ENCODE measurements around the gene MOGAT1.

The MOGAT1 gene

GRCh38 chr2:222672068-222672401 is 577 bp downstream of the MOGAT1 start:
- Histone ChIP-seq H3K27ac (no peak overlapping the region), H3K36me3 (ENCODE audit: insufficient read depth) (no peaks in the 10 kb centered on the region), H3K4me3 (IDR thresholded peaks at IDR 0.05; ENCODE audit: insufficient read depth, low read depth, low read length) (no peak overlapping the region), H3K4me1 (ENCODE audit: low read depth, poor library complexity, severe bottlenecking) (no peaks in the 10 kb centered on the region), H4K20me1 (ENCODE audit: insufficient read depth) (no peaks in the 10 kb centered on the region), H2AFZ (ENCODE audit: low read depth) (no peak overlapping the region), H3K79me2 (ENCODE audit: insufficient read depth, low read depth) (no peaks in the 10 kb centered on the region), H3K27me3 (ENCODE audit: insufficient read depth, low read depth) (no peaks in the 10 kb centered on the region), H3K9ac (no peak overlapping the region), H3K4me2 (no peak overlapping the region)
- TF ChIP-seq, protein P1, sequence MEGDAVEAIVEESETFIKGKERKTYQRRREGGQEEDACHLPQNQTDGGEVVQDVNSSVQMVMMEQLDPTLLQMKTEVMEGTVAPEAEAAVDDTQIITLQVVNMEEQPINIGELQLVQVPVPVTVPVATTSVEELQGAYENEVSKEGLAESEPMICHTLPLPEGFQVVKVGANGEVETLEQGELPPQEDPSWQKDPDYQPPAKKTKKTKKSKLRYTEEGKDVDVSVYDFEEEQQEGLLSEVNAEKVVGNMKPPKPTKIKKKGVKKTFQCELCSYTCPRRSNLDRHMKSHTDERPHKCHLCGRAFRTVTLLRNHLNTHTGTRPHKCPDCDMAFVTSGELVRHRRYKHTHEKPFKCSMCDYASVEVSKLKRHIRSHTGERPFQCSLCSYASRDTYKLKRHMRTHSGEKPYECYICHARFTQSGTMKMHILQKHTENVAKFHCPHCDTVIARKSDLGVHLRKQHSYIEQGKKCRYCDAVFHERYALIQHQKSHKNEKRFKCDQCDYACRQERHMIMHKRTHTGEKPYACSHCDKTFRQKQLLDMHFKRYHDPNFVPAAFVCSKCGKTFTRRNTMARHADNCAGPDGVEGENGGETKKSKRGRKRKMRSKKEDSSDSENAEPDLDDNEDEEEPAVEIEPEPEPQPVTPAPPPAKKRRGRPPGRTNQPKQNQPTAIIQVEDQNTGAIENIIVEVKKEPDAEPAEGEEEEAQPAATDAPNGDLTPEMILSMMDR (conservative IDR thresholded peaks at IDR 0.05; ENCODE audit: low read depth, low read length) = no peak

DNA sequence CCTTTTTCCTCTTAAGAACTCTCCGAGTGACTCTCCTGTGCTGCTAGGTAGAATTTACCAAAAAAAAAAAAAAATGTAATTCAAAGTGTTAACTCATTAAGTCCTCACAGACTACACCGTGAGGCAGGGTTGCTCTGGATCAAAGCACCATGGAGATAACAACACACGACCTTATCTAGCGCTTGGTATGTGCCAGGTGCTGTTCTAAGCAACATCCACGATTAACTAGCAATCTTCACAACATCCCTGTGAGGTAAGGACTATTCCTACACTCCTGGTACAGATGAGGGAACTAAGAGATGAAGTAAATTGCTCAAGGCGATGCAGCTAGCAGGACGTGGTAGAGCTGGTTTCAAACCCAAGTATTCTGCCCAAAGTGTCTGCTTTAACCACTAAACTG is 1.8 kb downstream of the MOGAT1 start:
- no peaks in the 10 kb centered on the region for H3K27me3 ChIP-seq (ENCODE audit: insufficient read depth, low read depth)
- H3K36me3 ChIP-seq (ENCODE audit: insufficient read depth) = no peaks in the 10 kb centered on the region
- H2AFZ ChIP-seq (ENCODE audit: low read depth) = no peak overlapping the region
- H3K4me3 ChIP-seq (IDR thresholded peaks at IDR 0.05; ENCODE audit: insufficient read depth, low read depth, low read length) = no peak overlapping the region
- no peaks in the 10 kb centered on the region for H3K4me1 ChIP-seq (ENCODE audit: low read depth, poor library complexity, severe bottlenecking)
- H3K4me2 ChIP-seq = no peak overlapping the region
- no peak overlapping the region for H3K9ac ChIP-seq
- TF ChIP-seq, protein P1 (conservative IDR thresholded peaks at IDR 0.05; ENCODE audit: low read depth, low read length) = no peak
- no peaks in the 10 kb centered on the region for H4K20me1 ChIP-seq (ENCODE audit: insufficient read depth)
- no peak overlapping the region for H3K27ac ChIP-seq
- H3K79me2 ChIP-seq (ENCODE audit: insufficient read depth, low read depth) = no peaks in the 10 kb centered on the region

GRCh38 chr2:222673883-222674282 is 2.4 kb downstream of the MOGAT1 start:
- Histone ChIP-seq H3K27ac (no peak overlapping the region), H3K4me2 (no peak overlapping the region), H4K20me1 (ENCODE audit: insufficient read depth) (no peaks in the 10 kb centered on the region), H3K79me2 (ENCODE audit: insufficient read depth, low read depth) (no peaks in the 10 kb centered on the region), H3K4me1 (ENCODE audit: low read depth, poor library complexity, severe bottlenecking) (no peaks in the 10 kb centered on the region), H3K9ac (no peak overlapping the region), H3K27me3 (ENCODE audit: insufficient read depth, low read depth) (no peaks in the 10 kb centered on the region), H3K4me3 (IDR thresholded peaks at IDR 0.05; ENCODE audit: insufficient read depth, low read depth, low read length) (no peak overlapping the region), H3K36me3 (ENCODE audit: insufficient read depth) (no peaks in the 10 kb centered on the region), H2AFZ (ENCODE audit: low read depth) (no peak overlapping the region)
- TF ChIP-seq, protein P1 (conservative IDR thresholded peaks at IDR 0.05; ENCODE audit: low read depth, low read length) = no peak

- TF ChIP-seq, protein P1 (conservative IDR thresholded peaks at IDR 0.05; ENCODE audit: low read depth, low read length) = no peak
- no peaks in the 10 kb centered on the region for H3K36me3 ChIP-seq (ENCODE audit: insufficient read depth)
- H3K4me1 ChIP-seq (ENCODE audit: low read depth, poor library complexity, severe bottlenecking) = no peaks in the 10 kb centered on the region
- no peak overlapping the region for H3K4me3 ChIP-seq (IDR thresholded peaks at IDR 0.05; ENCODE audit: insufficient read depth, low read depth, low read length)
- H3K9ac ChIP-seq = no peak overlapping the region
- no peak overlapping the region for H3K27ac ChIP-seq
- no peak overlapping the region for H3K4me2 ChIP-seq
- no peak overlapping the region for H2AFZ ChIP-seq (ENCODE audit: low read depth)
- H3K79me2 ChIP-seq (ENCODE audit: insufficient read depth, low read depth) = no peaks in the 10 kb centered on the region
- H4K20me1 ChIP-seq (ENCODE audit: insufficient read depth) = no peaks in the 10 kb centered on the region
- H3K27me3 ChIP-seq (ENCODE audit: insufficient read depth, low read depth) = no peaks in the 10 kb centered on the region
Observed at GRCh38 chr2:222677981-222678380, 6.5 kb downstream of the MOGAT1 start.

- Histone ChIP-seq H3K4me3 (IDR thresholded peaks at IDR 0.05; ENCODE audit: insufficient read depth, low read depth, low read length) (no peak overlapping the region), H3K27ac (no peak overlapping the region), H2AFZ (ENCODE audit: low read depth) (no peak overlapping the region), H3K27me3 (ENCODE audit: insufficient read depth, low read depth) (no peaks in the 10 kb centered on the region), H3K36me3 (ENCODE audit: insufficient read depth) (no peaks in the 10 kb centered on the region), H3K9ac (no peak overlapping the region), H3K4me2 (no peak overlapping the region), H4K20me1 (ENCODE audit: insufficient read depth) (no peaks in the 10 kb centered on the region), H3K79me2 (ENCODE audit: insufficient read depth, low read depth) (no peaks in the 10 kb centered on the region), H3K4me1 (ENCODE audit: low read depth, poor library complexity, severe bottlenecking) (no peaks in the 10 kb centered on the region)
- TF ChIP-seq, protein P1 (conservative IDR thresholded peaks at IDR 0.05; ENCODE audit: low read depth, low read length) = no peak
Observed at GRCh38 chr2:222683805-222684204, 12.3 kb downstream of the MOGAT1 start.
